Measurements from ENCODE around the gene TRIO. TPM values are rescaled to one million over a fixed set of nuclear protein-coding genes. Genes with fewer than 3 reads are reported as not detected.

Gene TRIO
- total RNA-seq, 4 donors from 2014 or later = 67.4 to 103 (median 94.7) TPM

GRCh38 chr5:14359069-14360043, 216.2 kb downstream of the TRIO start:
- Histone ChIP-seq H3K36me3 (peaks cover 10 to 22% of the 10 kb centered on the region in 2 donors), H3K4me3 (replicated peaks in 1 of 3) (no peak overlapping the region), H3K9me3 (no peaks in the 10 kb centered on the region), H3K4me1 (no peaks in the 10 kb centered on the region), H3K27me3 (no peaks in the 10 kb centered on the region), H3K27ac (no peak overlapping the region)
- TF ChIP-seq CTCF (IDR thresholded peaks at IDR 0.05) = no peak
- TF ChIP-seq POLR2A (IDR thresholded peaks at IDR 0.05) = no peak
- no peak for DNase-seq
- 83 to 88% methylated on average over 25 to 27 of the region's 27 CpGs for WGBS, 2 donors
- intact Hi-C loops (cut with DNase I) = loop anchor here (10.0 kb wide), 1 partner anchor 285 kb away; no protein-coding TSS in a partner anchor

GRCh38 chr5:14362491-14362890, 219.3 kb downstream of the TRIO start:
- Histone ChIP-seq H3K27ac (no peak overlapping the region), H3K4me3 (replicated peaks in 1 of 3) (no peak overlapping the region), H3K9me3 (no peaks in the 10 kb centered on the region), H3K4me1 (no peaks in the 10 kb centered on the region), H3K27me3 (no peaks in the 10 kb centered on the region), H3K36me3 (peaks cover 20 to 41% of the 10 kb centered on the region in 2 donors)
- no peak for TF ChIP-seq CTCF (IDR thresholded peaks at IDR 0.05)
- no peak for TF ChIP-seq POLR2A (IDR thresholded peaks at IDR 0.05)
- DNase-seq = no peak
- 89 to 91% methylated on average over 9 of the region's 9 CpGs for WGBS, 2 donors
- intact Hi-C loops (cut with DNase I) = no loop called here

- DNase-seq = no peak
- Histone ChIP-seq H3K4me3 (replicated peaks in 1 of 3) (no peak overlapping the region), H3K36me3 (peaks cover 35 to 50% of the 10 kb centered on the region in 2 donors), H3K9me3 (no peaks in the 10 kb centered on the region), H3K27ac (no peak overlapping the region), H3K27me3 (no peaks in the 10 kb centered on the region), H3K4me1 (no peaks in the 10 kb centered on the region)
- no peak for TF ChIP-seq CTCF (IDR thresholded peaks at IDR 0.05)
- TF ChIP-seq POLR2A (IDR thresholded peaks at IDR 0.05) = no peak
- WGBS, 2 donors = 90% methylated on average over 1 of the region's 1 CpG
- intact Hi-C loops (cut with DNase I) = no loop called here
These were observed 221.0 kb downstream of the TRIO start for GRCh38 chr5:14364096-14364495.

GRCh38 chr5:14364576-14365472, 221.7 kb downstream of the TRIO start:
- TF ChIP-seq POLR2A (IDR thresholded peaks at IDR 0.05) = no peak
- peak in 4 of 6 experiments; percentile 9 to 61 (median 44) for TF ChIP-seq CTCF (IDR thresholded peaks at IDR 0.05)
- 73% methylated on average over 12 of the region's 12 CpGs for WGBS, 2 donors
- Histone ChIP-seq H3K9me3 (no peaks in the 10 kb centered on the region), H3K4me3 (replicated peaks in 1 of 3) (no peak overlapping the region), H3K36me3 (peaks cover 35 to 50% of the 10 kb centered on the region in 2 donors), H3K4me1 (no peaks in the 10 kb centered on the region), H3K27ac (no peak overlapping the region), H3K27me3 (no peaks in the 10 kb centered on the region)
- intact Hi-C loops (cut with DNase I) = no loop called here
- peak; percentile 46 to 60 for DNase-seq
